MG63 (cell line): Measurements from ENCODE around the gene RPRD1B. TPM values are rescaled to one million over a fixed set of nuclear protein-coding genes. Genes with fewer than 3 reads are reported as not detected.
A peak's percentile ranks its signal among the peaks of the same experiment; 100 is the strongest.

Experiments
- DNase-seq: peaks from one replicate; pipeline ENCODE4 v3.0.0-alpha.2; 2020
- H3K27me3 ChIP-seq: fragments of 250-450 bp; sonication (Bioruptor Pico); 2 replicates; pipeline ENCODE4 v1.5.1; 2020; ENCODE audit warnings: mild to moderate bottlenecking, moderate library complexity
- H3K36me3 ChIP-seq: fragments of 250-450 bp; sonication (Bioruptor Pico); 2 replicates; pipeline ENCODE4 v1.5.1; 2020; ENCODE audit warnings: mild to moderate bottlenecking, moderate library complexity
- H3K4me3 ChIP-seq: fragments of 250-450 bp; sonication (Bioruptor Pico); 2 replicates; pipeline ENCODE4 v1.5.1; 2020; ENCODE audit warnings: mild to moderate bottlenecking, moderate library complexity
- H3K9me3 ChIP-seq: fragments of 250-450 bp; sonication (Bioruptor Pico); 2 replicates; pipeline ENCODE4 v1.5.1; 2020; ENCODE audit warnings: mild to moderate bottlenecking, moderate library complexity
- total RNA-seq: library from RNA; depleted of rRNA; stranded (reverse); fragments of >200 nt; shearing (Covaris generic); gene quantifications from 2 replicates; pipeline ENCODE4 v1.2.3, GENCODE V29; 2014; ENCODE audit warnings: low replicate concordance

The RPRD1B gene
- total RNA-seq, 1 experiment from 2014 or later, result 9.3 TPM

GRCh38 chr20:38054647-38055046 is 21.1 kb downstream of the RPRD1B start:
- no peaks in the 10 kb centered on the region for H3K9me3 ChIP-seq
- H3K36me3 ChIP-seq, result peaks cover 57% of the 10 kb centered on the region
- DNase-seq, result no peak
- no peaks in the 10 kb centered on the region for H3K27me3 ChIP-seq
- no peak overlapping the region for H3K4me3 ChIP-seq

GRCh38 chr20:38055294-38055693 is 21.7 kb downstream of the RPRD1B start:
- no peak for DNase-seq
- H3K27me3 ChIP-seq, result no peaks in the 10 kb centered on the region
- H3K36me3 ChIP-seq, result peaks cover 57% of the 10 kb centered on the region
- no peak overlapping the region for H3K4me3 ChIP-seq
- no peaks in the 10 kb centered on the region for H3K9me3 ChIP-seq

GRCh38 chr20:38055848-38056247 is 22.3 kb downstream of the RPRD1B start:
- no peak for DNase-seq
- H3K9me3 ChIP-seq, result no peaks in the 10 kb centered on the region
- H3K4me3 ChIP-seq, result no peak overlapping the region
- H3K27me3 ChIP-seq, result no peaks in the 10 kb centered on the region
- H3K36me3 ChIP-seq, result peaks cover 57% of the 10 kb centered on the region

- no peaks in the 10 kb centered on the region for H3K9me3 ChIP-seq
- peaks cover 58% of the 10 kb centered on the region for H3K36me3 ChIP-seq
- H3K27me3 ChIP-seq, result no peaks in the 10 kb centered on the region
- no peak overlapping the region for H3K4me3 ChIP-seq
- peak; percentile 66 for DNase-seq
These were observed 23.9 kb downstream of the RPRD1B start for GRCh38 chr20:38057351-38057972.

- DNase-seq, result no peak
- H3K27me3 ChIP-seq, result no peaks in the 10 kb centered on the region
- no peak overlapping the region for H3K4me3 ChIP-seq
- peaks cover 73% of the 10 kb centered on the region for H3K36me3 ChIP-seq
- H3K9me3 ChIP-seq, result no peaks in the 10 kb centered on the region
These were observed 26.3 kb downstream of the RPRD1B start for GRCh38 chr20:38059832-38060231.

- Histone ChIP-seq H3K9me3 (no peaks in the 10 kb centered on the region), H3K27me3 (no peaks in the 10 kb centered on the region), H3K36me3 (peaks cover 77% of the 10 kb centered on the region), H3K4me3 (no peak overlapping the region)
- DNase-seq, result no peak
These were observed 27.0 kb downstream of the RPRD1B start for GRCh38 chr20:38060536-38060935.

GRCh38 chr20:38061109-38061508 is 27.6 kb downstream of the RPRD1B start:
- H3K4me3 ChIP-seq, result no peak overlapping the region
- no peaks in the 10 kb centered on the region for H3K27me3 ChIP-seq
- DNase-seq, result no peak
- no peaks in the 10 kb centered on the region for H3K9me3 ChIP-seq
- peaks cover 83% of the 10 kb centered on the region for H3K36me3 ChIP-seq

GRCh38 chr20:38062890-38063289 is 29.3 kb downstream of the RPRD1B start:
- Histone ChIP-seq H3K27me3 (no peaks in the 10 kb centered on the region), H3K4me3 (no peak overlapping the region), H3K36me3 (peaks cover 92% of the 10 kb centered on the region), H3K9me3 (no peaks in the 10 kb centered on the region)
- no peak for DNase-seq

- no peaks in the 10 kb centered on the region for H3K9me3 ChIP-seq
- no peak overlapping the region for H3K4me3 ChIP-seq
- H3K27me3 ChIP-seq, result no peaks in the 10 kb centered on the region
- no peak for DNase-seq
- peaks cover 92% of the 10 kb centered on the region for H3K36me3 ChIP-seq
These were observed 30.5 kb downstream of the RPRD1B start for GRCh38 chr20:38063911-38064530.

- Histone ChIP-seq H3K4me3 (no peak overlapping the region), H3K9me3 (no peaks in the 10 kb centered on the region), H3K27me3 (no peaks in the 10 kb centered on the region), H3K36me3 (peaks cover 92% of the 10 kb centered on the region)
- DNase-seq, result no peak
These were observed 32.3 kb downstream of the RPRD1B start for GRCh38 chr20:38065764-38066375.

GRCh38 chr20:38066969-38067716 is 33.6 kb downstream of the RPRD1B start:
- 0 out of 2 replicates have a peak, but pooled peaks cover 2% of the 10 kb centered on the region for H3K9me3 ChIP-seq
- H3K36me3 ChIP-seq, result peaks cover 92% of the 10 kb centered on the region
- no peak overlapping the region for H3K4me3 ChIP-seq
- no peaks in the 10 kb centered on the region for H3K27me3 ChIP-seq
- no peak for DNase-seq

- Histone ChIP-seq H3K9me3 (0 out of 2 replicates have a peak, but pooled peaks cover 2% of the 10 kb centered on the region), H3K36me3 (peaks cover 94% of the 10 kb centered on the region), H3K27me3 (no peaks in the 10 kb centered on the region), H3K4me3 (no peak overlapping the region)
- DNase-seq, result no peak
These were observed 34.3 kb downstream of the RPRD1B start for GRCh38 chr20:38067717-38068365.

GRCh38 chr20:38072898-38073297 is 39.4 kb downstream of the RPRD1B start:
- no peaks in the 10 kb centered on the region for H3K27me3 ChIP-seq
- 0 out of 2 replicates have a peak, but pooled peaks cover 2% of the 10 kb centered on the region for H3K9me3 ChIP-seq
- H3K36me3 ChIP-seq, result peaks cover 79% of the 10 kb centered on the region
- DNase-seq, result no peak
- H3K4me3 ChIP-seq, result no peak overlapping the region

GRCh38 chr20:38073307-38074071 is 39.9 kb downstream of the RPRD1B start:
- H3K4me3 ChIP-seq, result no peak overlapping the region
- no peaks in the 10 kb centered on the region for H3K27me3 ChIP-seq
- H3K9me3 ChIP-seq, result 0 out of 2 replicates have a peak, but pooled peaks cover 2% of the 10 kb centered on the region
- H3K36me3 ChIP-seq, result peaks cover 74% of the 10 kb centered on the region
- peak; percentile 87 for DNase-seq

GRCh38 chr20:38075161-38075998 is 41.8 kb downstream of the RPRD1B start:
- H3K36me3 ChIP-seq, result peaks cover 74% of the 10 kb centered on the region
- no peaks in the 10 kb centered on the region for H3K27me3 ChIP-seq
- H3K4me3 ChIP-seq, result no peak overlapping the region
- 0 out of 2 replicates have a peak, but pooled peaks cover 5% of the 10 kb centered on the region for H3K9me3 ChIP-seq
- no peak for DNase-seq
